ENCODE measurements around the gene PRM1. TPM values are rescaled to one million over a fixed set of nuclear protein-coding genes. Genes with fewer than 3 reads are reported as not detected.
A peak's percentile ranks its signal among the peaks of the same experiment; 100 is the strongest.

The PRM1 gene
- total and polyA plus RNA-seq, 2 of the 13 experiments (the other 11 are each of a cell fraction or from before 2014, with no cell fraction given), result not detected

DNA sequence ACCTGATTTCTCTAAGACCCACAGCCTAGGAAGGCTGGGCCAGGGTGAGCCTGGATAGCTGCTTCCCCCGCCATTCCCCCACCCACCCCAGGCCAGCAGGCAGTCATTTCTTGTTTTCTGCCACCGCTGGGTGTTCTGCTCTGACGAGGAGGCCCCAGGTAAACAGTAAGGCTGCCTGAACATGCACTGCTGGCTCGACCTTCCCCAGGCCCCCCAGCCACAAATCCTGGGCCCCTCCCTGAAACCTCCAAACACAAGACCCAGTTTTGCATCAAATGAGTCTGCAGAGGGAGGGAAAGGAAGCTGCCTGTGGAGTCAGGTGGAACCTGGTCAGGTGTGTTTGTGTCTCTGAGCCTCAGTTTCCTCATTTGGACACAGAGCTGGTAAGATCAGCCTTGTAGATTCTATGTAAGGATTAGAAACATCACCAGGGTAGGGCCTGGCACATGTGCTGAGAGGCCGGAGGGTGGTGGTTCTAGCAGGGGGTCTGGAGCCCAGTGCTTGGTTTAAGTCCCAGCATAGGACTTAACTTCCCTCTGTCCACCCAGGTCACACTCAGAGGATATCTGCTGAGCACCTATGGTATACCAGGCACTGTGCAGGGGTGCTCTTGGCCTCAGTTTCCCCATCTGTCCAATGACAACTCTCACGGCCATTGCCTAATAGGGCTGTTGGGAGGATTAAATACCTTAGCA, 18.9 kb upstream of the PRM1 start (continued):
- TF ChIP-seq NFIB (CRISPR knock-in tag; IDR thresholded peaks at IDR 0.05; ENCODE audit: borderline replicate concordance), result no peak
- no peak for TF ChIP-seq ZNF225 (CRISPR knock-in tag; IDR thresholded peaks at IDR 0.05)
- TF ChIP-seq ZFAT (CRISPR knock-in tag; conservative IDR thresholded peaks at IDR 0.05), result no peak
- no peak for TF ChIP-seq HNF4G (IDR thresholded peaks at IDR 0.05; ENCODE audit: borderline replicate concordance, low read depth, low read length)
- TF ChIP-seq HNF4G (CRISPR knock-in tag; IDR thresholded peaks at IDR 0.05; ENCODE audit: borderline replicate concordance, low read depth), result no peak
- no peak for TF ChIP-seq POLR2A (IDR thresholded peaks at IDR 0.05; ENCODE audit: insufficient read depth in 1 of 2, low read depth in 2 of 2, low read length in 2 of 2)
- TF ChIP-seq SIX1 (CRISPR knock-in tag; IDR thresholded peaks at IDR 0.05; ENCODE audit: borderline replicate concordance), result no peak
- TF ChIP-seq MAFF (IDR thresholded peaks at IDR 0.05; ENCODE audit: low read depth, low read length), result no peak
- no peak for TF ChIP-seq ZNF746 (CRISPR knock-in tag; IDR thresholded peaks at IDR 0.05)
- TF ChIP-seq ZNF136 (CRISPR knock-in tag; IDR thresholded peaks at IDR 0.05; ENCODE audit: low read depth), result 0 out of 2 replicates have a peak, but pooled peaks have one; percentile 69
- no peak for TF ChIP-seq POLR2AphosphoS5 (IDR thresholded peaks at IDR 0.05; ENCODE audit: low read depth, low read length)
- TF ChIP-seq ZNF883 (CRISPR knock-in tag; IDR thresholded peaks at IDR 0.05; ENCODE audit: not compliant biosample characterization), result peak; percentile 66
- TF ChIP-seq GABPB1 (CRISPR knock-in tag; IDR thresholded peaks at IDR 0.05), result no peak
- TF ChIP-seq, protein P1, sequence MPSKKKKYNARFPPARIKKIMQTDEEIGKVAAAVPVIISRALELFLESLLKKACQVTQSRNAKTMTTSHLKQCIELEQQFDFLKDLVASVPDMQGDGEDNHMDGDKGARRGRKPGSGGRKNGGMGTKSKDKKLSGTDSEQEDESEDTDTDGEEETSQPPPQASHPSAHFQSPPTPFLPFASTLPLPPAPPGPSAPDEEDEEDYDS (CRISPR knock-in tag; IDR thresholded peaks at IDR 0.05), result no peak
- TF ChIP-seq ZNF747 (CRISPR knock-in tag; IDR thresholded peaks at IDR 0.05; ENCODE audit: borderline replicate concordance), result no peak
- TF ChIP-seq ATF7-NPFF (CRISPR knock-in tag; IDR thresholded peaks at IDR 0.05; ENCODE audit: low read depth), result no peak
- TF ChIP-seq, protein P2, sequence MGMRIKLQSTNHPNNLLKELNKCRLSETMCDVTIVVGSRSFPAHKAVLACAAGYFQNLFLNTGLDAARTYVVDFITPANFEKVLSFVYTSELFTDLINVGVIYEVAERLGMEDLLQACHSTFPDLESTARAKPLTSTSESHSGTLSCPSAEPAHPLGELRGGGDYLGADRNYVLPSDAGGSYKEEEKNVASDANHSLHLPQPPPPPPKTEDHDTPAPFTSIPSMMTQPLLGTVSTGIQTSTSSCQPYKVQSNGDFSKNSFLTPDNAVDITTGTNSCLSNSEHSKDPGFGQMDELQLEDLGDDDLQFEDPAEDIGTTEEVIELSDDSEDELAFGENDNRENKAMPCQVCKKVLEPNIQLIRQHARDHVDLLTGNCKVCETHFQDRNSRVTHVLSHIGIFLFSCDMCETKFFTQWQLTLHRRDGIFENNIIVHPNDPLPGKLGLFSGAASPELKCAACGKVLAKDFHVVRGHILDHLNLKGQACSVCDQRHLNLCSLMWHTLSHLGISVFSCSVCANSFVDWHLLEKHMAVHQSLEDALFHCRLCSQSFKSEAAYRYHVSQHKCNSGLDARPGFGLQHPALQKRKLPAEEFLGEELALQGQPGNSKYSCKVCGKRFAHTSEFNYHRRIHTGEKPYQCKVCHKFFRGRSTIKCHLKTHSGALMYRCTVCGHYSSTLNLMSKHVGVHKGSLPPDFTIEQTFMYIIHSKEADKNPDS (CRISPR knock-in tag; IDR thresholded peaks at IDR 0.05), result no peak
- TF ChIP-seq LCORL (IDR thresholded peaks at IDR 0.05), result no peak
- 0 out of 2 replicates have a peak, but pooled peaks have one; percentile 28 for TF ChIP-seq LCORL (CRISPR knock-in tag; IDR thresholded peaks at IDR 0.05)
- no peak for TF ChIP-seq ZNF207 (IDR thresholded peaks at IDR 0.05; ENCODE audit: borderline replicate concordance)
- no peak for TF ChIP-seq NFRKB (IDR thresholded peaks at IDR 0.05)
- TF ChIP-seq, protein P3, sequence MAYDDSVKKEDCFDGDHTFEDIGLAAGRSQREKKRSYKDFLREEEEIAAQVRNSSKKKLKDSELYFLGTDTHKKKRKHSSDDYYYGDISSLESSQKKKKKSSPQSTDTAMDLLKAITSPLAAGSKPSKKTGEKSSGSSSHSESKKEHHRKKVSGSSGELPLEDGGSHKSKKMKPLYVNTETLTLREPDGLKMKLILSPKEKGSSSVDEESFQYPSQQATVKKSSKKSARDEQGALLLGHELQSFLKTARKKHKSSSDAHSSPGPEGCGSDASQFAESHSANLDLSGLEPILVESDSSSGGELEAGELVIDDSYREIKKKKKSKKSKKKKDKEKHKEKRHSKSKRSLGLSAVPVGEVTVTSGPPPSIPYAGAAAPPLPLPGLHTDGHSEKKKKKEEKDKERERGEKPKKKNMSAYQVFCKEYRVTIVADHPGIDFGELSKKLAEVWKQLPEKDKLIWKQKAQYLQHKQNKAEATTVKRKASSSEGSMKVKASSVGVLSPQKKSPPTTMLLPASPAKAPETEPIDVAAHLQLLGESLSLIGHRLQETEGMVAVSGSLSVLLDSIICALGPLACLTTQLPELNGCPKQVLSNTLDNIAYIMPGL (CRISPR knock-in tag; IDR thresholded peaks at IDR 0.05; ENCODE audit: borderline replicate concordance in 1 of 2, low read depth in 1 of 2), result no peak
